CD4-positive, alpha-beta T cell (primary cell): ENCODE results near the gene SERPINF2. TPM values are rescaled to one million over a fixed set of nuclear protein-coding genes. Genes with fewer than 3 reads are reported as not detected.

ENCODE experiments used
- ATAC-seq: fragments of 200-7000 bp; cut with Tn5 transposase; one replicate; pipeline ENCODE4 v1.10.0; 2022; ENCODE audit warnings: mild to moderate bottlenecking; ENCODE audit not compliant: poor library complexity
- CTCF ChIA-PET: fragments of 350-600 bp; sonication (Branson Sonifier 250); formaldehyde crosslinking; loops from one replicate; lab custom pipeline; 2021; ENCODE audit warnings: antibody characterized with exemption, inconsistent platforms; lab: Charles Lee
- POLR2A ChIA-PET: fragments of 350-600 bp; sonication (Branson Sonifier 250); formaldehyde crosslinking; loops from one replicate; lab custom pipeline; 2021; ENCODE audit warnings: antibody characterized with exemption, inconsistent platforms; lab: Charles Lee
- DNase-seq, 14 experiments: peaks; one replicate each; pipeline ENCODE4 v3.0.0-alpha.2; 2013 to 2020; ENCODE audit warnings: mixed read lengths in 2 of 14
- H3K27ac ChIP-seq, 2 donors: one replicate each; pipeline versions ENCODE4 v1.5.1 to v1.7.0; 2013; ENCODE audit warnings: low read length in 2 of 2, low read depth in 1 of 2, mild to moderate bottlenecking in 1 of 2
- H3K27me3 ChIP-seq, 2 experiments: 1 replicate in 1 of 2; 2 replicates in 1 of 2; pipeline versions ENCODE4 v1.6.1 to v1.7.0; 2013; ENCODE audit warnings: low read length in 2 of 2, control low read depth in 1 of 2, mild to moderate bottlenecking in 1 of 2, moderate library complexity in 1 of 2; ENCODE audit not compliant: insufficient read depth in 2 of 2, control insufficient read depth in 1 of 2
- H3K36me3 ChIP-seq: one replicate; pipeline ENCODE4 v1.6.1; 2013; ENCODE audit warnings: low read length, control low read depth; ENCODE audit not compliant: insufficient read depth
- H3K4me1 ChIP-seq: one replicate; pipeline ENCODE4 v1.6.1; 2013; ENCODE audit warnings: low read length, control low read depth; ENCODE audit not compliant: insufficient read depth
- H3K4me3 ChIP-seq: one replicate; pipeline ENCODE4 v1.5.1; 2013; ENCODE audit warnings: mild to moderate bottlenecking, low read length, moderate library complexity
- H3K9me3 ChIP-seq, 2 experiments: 1 replicate in 1 of 2; 2 replicates in 1 of 2; pipeline versions ENCODE4 v1.6.1 to v1.7.0; 2013; ENCODE audit warnings: low read length in 2 of 2, mild to moderate bottlenecking in 2 of 2, control low read depth in 1 of 2, moderate library complexity in 1 of 2; ENCODE audit not compliant: control insufficient read depth in 1 of 2, insufficient read depth in 1 of 2
- H3K27ac Mint-ChIP-seq: one replicate; pipeline ENCODE4 v1.8.0; 2020; ENCODE audit warnings: mixed read lengths
- H3K27me3 Mint-ChIP-seq: one replicate; pipeline ENCODE4 v1.8.0; 2021; ENCODE audit warnings: mixed read lengths
- H3K36me3 Mint-ChIP-seq: one replicate; pipeline ENCODE4 v1.8.0; 2021; ENCODE audit warnings: low read depth, mixed read lengths
- H3K4me1 Mint-ChIP-seq: one replicate; pipeline ENCODE4 v1.8.0; 2021; ENCODE audit warnings: low read depth, mixed read lengths
- H3K4me3 Mint-ChIP-seq: one replicate; pipeline ENCODE4 v1.8.0; 2020; ENCODE audit warnings: mild to moderate bottlenecking, mixed read lengths
- H3K9me3 Mint-ChIP-seq: one replicate; pipeline ENCODE4 v1.8.0; 2020; ENCODE audit warnings: mixed read lengths
- intact Hi-C, 2 experiments: fragments of 100-400 bp; cut with DNase I in 1 of 2; cut with micrococcal nuclease in 1 of 2; formaldehyde crosslinking; loops; one replicate each; pipeline versions ENCODE4 v1.15.1 to v1.9.0; 2023 to 2025; cut with DNase I, micrococcal nuclease
- total RNA-seq, 174 experiments: library from RNA in 2 of 174; stranded (reverse) in 2 of 174; gene quantifications; one replicate each; pipeline ENCODE4 v1.2.3 and lab custom pipeline; 2021 to 2026
- TF ChIP-seq, protein P1 (sequence below): fragments of 200-600 bp; IDR thresholded peaks from one replicate; pipeline ENCODE4 v1.8.0; 2022; ENCODE audit warnings: antibody characterized with exemption, mild to moderate bottlenecking

Gene SERPINF2
- total RNA-seq, 2 experiments from 2014 or later = 0.49 to 0.59 TPM

DNA sequence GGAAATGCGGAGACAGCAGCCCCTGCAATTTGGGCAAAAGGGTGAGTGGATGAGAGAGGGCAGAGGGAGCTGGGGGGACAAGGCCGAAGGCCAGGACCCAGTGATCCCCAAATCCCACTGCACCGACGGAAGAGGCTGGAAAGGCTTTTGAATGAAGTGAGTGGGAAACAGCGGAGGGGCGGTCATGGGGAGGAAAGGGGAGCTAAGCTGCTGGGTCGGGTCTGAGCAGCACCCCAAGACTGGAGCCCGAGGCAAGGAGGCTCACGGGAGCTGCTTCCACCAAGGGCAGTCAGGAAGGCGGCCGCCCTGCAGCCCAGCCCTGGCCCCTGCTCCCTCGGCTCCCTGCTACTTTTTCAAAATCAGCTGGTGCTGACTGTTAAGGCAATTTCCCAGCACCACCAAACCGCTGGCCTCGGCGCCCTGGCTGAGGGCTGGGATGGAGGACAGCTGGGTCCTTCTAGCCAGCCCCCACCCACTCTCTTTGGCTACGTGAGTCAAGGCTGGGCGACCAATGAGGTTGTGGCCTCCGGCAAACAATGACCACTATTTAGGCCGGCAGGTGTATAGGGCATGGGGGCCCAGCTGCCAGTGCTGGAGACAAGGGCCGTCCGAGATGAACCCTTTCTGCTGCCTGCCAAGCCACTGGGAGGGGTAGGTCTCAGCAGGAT, 19.7 kb downstream of the SERPINF2 start:
- Mint-ChIP-seq H3K9me3 (no peaks in the 10 kb centered on the region), H3K4me1 (peaks cover 45% of the 10 kb centered on the region), H3K4me3 (no peak overlapping the region), H3K27me3 (no peaks in the 10 kb centered on the region), H3K27ac (peak overlapping the region; percentile 83), H3K36me3 (no peaks in the 10 kb centered on the region)
- Histone ChIP-seq H3K4me3 (no peak overlapping the region), H3K36me3 (no peaks in the 10 kb centered on the region), H3K4me1 (peaks cover 57% of the 10 kb centered on the region), H3K27ac (peak overlapping the region; percentile 50 to 80), H3K27me3 (no peaks in the 10 kb centered on the region), H3K9me3 (no peaks in the 10 kb centered on the region)
- no peak for DNase-seq
- no peak for ATAC-seq
- CTCF ChIA-PET = no interaction called here
- POLR2A ChIA-PET = interaction anchor here (1.3 to 3.1 kb wide), 3 partner anchors 21 to 46 kb away, joined by 5 to 33 read pairs (median 8); partner anchors contain the start of gene WDR81
- TF ChIP-seq, protein P1, sequence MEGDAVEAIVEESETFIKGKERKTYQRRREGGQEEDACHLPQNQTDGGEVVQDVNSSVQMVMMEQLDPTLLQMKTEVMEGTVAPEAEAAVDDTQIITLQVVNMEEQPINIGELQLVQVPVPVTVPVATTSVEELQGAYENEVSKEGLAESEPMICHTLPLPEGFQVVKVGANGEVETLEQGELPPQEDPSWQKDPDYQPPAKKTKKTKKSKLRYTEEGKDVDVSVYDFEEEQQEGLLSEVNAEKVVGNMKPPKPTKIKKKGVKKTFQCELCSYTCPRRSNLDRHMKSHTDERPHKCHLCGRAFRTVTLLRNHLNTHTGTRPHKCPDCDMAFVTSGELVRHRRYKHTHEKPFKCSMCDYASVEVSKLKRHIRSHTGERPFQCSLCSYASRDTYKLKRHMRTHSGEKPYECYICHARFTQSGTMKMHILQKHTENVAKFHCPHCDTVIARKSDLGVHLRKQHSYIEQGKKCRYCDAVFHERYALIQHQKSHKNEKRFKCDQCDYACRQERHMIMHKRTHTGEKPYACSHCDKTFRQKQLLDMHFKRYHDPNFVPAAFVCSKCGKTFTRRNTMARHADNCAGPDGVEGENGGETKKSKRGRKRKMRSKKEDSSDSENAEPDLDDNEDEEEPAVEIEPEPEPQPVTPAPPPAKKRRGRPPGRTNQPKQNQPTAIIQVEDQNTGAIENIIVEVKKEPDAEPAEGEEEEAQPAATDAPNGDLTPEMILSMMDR = no peak
- intact Hi-C loops = loop anchor here in 1 of 2 experiments (5.0 to 10.0 kb wide), 3 partner anchors 40 to 98 kb away; partner anchors contain the start of genes SMYD4 and WDR81

DNA sequence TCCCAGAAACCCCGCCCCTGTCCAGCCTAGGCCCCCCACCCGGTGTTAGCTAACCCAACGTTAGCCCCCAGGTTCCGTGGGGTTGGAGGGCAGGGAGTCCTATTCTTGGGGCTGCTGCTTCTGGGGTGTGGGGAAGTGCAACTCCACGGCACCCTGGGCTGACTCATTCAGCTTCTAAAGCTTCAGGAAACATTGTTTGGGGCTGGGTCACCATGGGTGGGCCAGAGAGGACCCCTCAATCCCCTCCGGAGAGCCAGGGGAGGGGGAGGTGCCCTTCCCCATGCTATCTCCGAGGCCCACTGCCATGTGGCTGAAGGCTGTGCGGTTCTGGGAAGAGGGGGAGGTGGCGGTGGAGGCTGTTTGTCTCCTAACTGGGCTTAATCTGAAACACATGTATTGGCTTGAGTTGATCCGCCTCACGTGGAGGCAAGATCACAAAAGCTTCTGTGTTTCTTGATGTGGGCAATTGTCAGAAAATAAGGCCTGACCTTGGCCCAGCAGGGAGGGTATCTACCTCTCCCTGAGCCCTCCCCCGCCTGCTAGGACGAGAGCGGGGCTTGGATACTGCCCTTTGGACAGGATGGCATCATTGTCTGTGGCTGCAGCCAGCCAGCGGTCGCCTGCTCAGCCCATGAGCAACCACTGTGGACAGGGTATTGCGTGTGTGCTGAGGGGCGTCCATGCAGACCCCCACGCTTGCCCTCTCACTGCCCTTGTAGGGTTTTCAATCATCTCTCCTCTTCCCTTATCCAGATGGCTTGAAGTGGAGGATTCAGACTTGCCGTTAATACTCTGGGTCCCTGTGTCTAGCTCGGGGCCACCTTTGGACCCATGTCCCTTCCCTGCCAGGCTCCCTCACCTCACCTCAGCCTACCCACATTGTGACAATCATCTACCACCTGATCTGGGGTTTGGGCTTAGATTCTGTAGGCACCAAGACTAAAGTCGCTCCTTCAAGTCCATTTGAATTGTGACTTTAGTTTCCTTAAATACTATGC, 20.5 kb downstream of the SERPINF2 start:
- intact Hi-C loops = loop anchor here in 1 of 2 experiments (5.0 to 10.0 kb wide), 3 partner anchors 41 to 98 kb away; partner anchors contain the start of genes SMYD4 and WDR81
- no peak for ATAC-seq
- DNase-seq = peak in 2 of 14 experiments; percentile 18 to 42

More for the DNA sequence above, 20.5 kb downstream of the SERPINF2 start:
- Histone ChIP-seq H3K9me3 (no peaks in the 10 kb centered on the region), H3K27me3 (no peaks in the 10 kb centered on the region), H3K4me3 (no peak overlapping the region), H3K27ac (peak overlapping the region; percentile 54 to 80), H3K4me1 (peaks cover 57% of the 10 kb centered on the region), H3K36me3 (no peaks in the 10 kb centered on the region)
- Mint-ChIP-seq H3K4me1 (peaks cover 51% of the 10 kb centered on the region), H3K36me3 (no peaks in the 10 kb centered on the region), H3K27me3 (no peaks in the 10 kb centered on the region), H3K27ac (peak overlapping the region; percentile 83), H3K4me3 (peak overlapping the region; percentile 65), H3K9me3 (no peaks in the 10 kb centered on the region)
- ChIA-PET POLR2A (interaction anchor here (1.1 to 3.1 kb wide), 11 partner anchors 9 to 120 kb away, joined by 3 to 35 read pairs (median 8); partner anchors contain the start of genes RPA1, SMYD4 and WDR81), CTCF (interaction anchor here (1.4 kb wide), 1 partner anchor 10 kb away, joined by 3 read pairs; no protein-coding TSS in a partner anchor)
- TF ChIP-seq, protein P1 = no peak
